Mammary epithelial cell (primary cell): Measurements from ENCODE around the gene AARSD1.

Experiments used
- EZH2 ChIP-seq: IDR thresholded peaks from 2 replicates; pipeline ENCODE4 v1.6.1; 2012; ENCODE audit warnings: low read length, inconsistent platforms, borderline replicate concordance
- TF ChIP-seq, protein P1 (sequence below), 2 donors: IDR thresholded peaks in 1 of 2; conservative IDR thresholded peaks in 1 of 2; 2 replicates each; pipeline ENCODE4 v1.5.1; 2011 to 2012; ENCODE audit warnings: inconsistent platforms in 2 of 2, low read length in 2 of 2, mild to moderate bottlenecking in 2 of 2, control low read depth in 1 of 2, low read depth in 1 of 2; ENCODE audit not compliant: insufficient read depth in 1 of 2; ENCODE audit errors: extremely low read depth in 1 of 2

DNA sequence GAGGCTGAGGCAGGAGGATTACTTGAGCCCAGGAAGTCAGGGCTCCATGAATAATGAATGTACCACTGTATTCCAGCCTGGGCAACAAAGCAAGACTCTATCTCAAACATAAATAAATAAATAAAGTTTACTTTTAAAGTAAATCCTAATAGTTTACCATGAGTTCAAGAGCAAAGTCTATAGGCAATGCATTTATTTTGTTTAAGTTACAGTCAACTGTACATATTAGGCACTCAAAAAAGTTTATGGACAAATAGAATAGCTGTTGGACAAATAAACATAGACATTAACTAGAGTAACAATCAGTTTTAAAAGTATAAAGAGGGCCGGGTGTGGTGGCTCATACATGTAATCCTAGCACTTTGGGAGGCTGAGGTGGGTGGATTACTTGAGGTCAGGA is 3.7 kb upstream of the AARSD1 start:
- TF ChIP-seq, protein P1, sequence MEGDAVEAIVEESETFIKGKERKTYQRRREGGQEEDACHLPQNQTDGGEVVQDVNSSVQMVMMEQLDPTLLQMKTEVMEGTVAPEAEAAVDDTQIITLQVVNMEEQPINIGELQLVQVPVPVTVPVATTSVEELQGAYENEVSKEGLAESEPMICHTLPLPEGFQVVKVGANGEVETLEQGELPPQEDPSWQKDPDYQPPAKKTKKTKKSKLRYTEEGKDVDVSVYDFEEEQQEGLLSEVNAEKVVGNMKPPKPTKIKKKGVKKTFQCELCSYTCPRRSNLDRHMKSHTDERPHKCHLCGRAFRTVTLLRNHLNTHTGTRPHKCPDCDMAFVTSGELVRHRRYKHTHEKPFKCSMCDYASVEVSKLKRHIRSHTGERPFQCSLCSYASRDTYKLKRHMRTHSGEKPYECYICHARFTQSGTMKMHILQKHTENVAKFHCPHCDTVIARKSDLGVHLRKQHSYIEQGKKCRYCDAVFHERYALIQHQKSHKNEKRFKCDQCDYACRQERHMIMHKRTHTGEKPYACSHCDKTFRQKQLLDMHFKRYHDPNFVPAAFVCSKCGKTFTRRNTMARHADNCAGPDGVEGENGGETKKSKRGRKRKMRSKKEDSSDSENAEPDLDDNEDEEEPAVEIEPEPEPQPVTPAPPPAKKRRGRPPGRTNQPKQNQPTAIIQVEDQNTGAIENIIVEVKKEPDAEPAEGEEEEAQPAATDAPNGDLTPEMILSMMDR (conservative IDR thresholded peaks at IDR 0.05 in 1 of 2, IDR thresholded peaks at IDR 0.05 in 1 of 2; ENCODE audit: extremely low read depth in 1 of 2, insufficient read depth in 1 of 2, low read depth in 1 of 2, low read length in 2 of 2) = no peak
- TF ChIP-seq EZH2 = no peak
